Endothelial cell (in vitro differentiated cells): ENCODE results near the gene CMSS1. TPM values are rescaled to one million over a fixed set of nuclear protein-coding genes. Genes with fewer than 3 reads are reported as not detected.

ENCODE experiments used
- DNase-seq: peaks from one replicate; pipeline ENCODE4 v3.0.0; 2021; ENCODE audit warnings: low spot score
- H3K27ac Mint-ChIP-seq: one replicate; pipeline ENCODE4 v1.8.0; 2021; ENCODE audit warnings: mixed read lengths, inconsistent platforms; ENCODE audit not compliant: unreplicated experiment
- H3K27me3 Mint-ChIP-seq: one replicate; pipeline ENCODE4 v1.8.0; 2021; ENCODE audit warnings: mild to moderate bottlenecking, moderate library complexity, mixed read lengths, inconsistent platforms; ENCODE audit not compliant: unreplicated experiment
- H3K36me3 Mint-ChIP-seq: one replicate; pipeline ENCODE4 v1.8.0; 2021; ENCODE audit warnings: mild to moderate bottlenecking, low read depth, mixed read lengths, inconsistent platforms; ENCODE audit not compliant: unreplicated experiment
- H3K4me1 Mint-ChIP-seq: one replicate; pipeline ENCODE4 v1.8.0; 2021; ENCODE audit warnings: mild to moderate bottlenecking, mixed read lengths, inconsistent platforms; ENCODE audit not compliant: unreplicated experiment
- H3K4me3 Mint-ChIP-seq: one replicate; pipeline ENCODE4 v1.8.0; 2021; ENCODE audit warnings: mild to moderate bottlenecking, mixed read lengths, inconsistent platforms; ENCODE audit not compliant: unreplicated experiment
- H3K9me3 Mint-ChIP-seq: one replicate; pipeline ENCODE4 v1.8.0; 2021; ENCODE audit warnings: mixed read lengths, inconsistent platforms; ENCODE audit not compliant: unreplicated experiment
- CTCF ChIP-seq: fragments of 200-600 bp; sonication (generic); IDR thresholded peaks from one replicate; pipeline ENCODE4 v1.5.0; 2021; ENCODE audit warnings: antibody characterized with exemption; ENCODE audit not compliant: unreplicated experiment
- total RNA-seq: library from RNA; stranded (reverse); fragmentation: NEBNext Ultra II Directional; extraction: Animal tissue kit (Norgen Biotek cat#: 25700); gene quantifications from one replicate; pipeline ENCODE4 v1.2.1, GENCODE V29; 2021; ENCODE audit not compliant: unreplicated experiment

Gene CMSS1
- total RNA-seq, 1 donor from 2014 or later = 25.8 TPM

DNA sequence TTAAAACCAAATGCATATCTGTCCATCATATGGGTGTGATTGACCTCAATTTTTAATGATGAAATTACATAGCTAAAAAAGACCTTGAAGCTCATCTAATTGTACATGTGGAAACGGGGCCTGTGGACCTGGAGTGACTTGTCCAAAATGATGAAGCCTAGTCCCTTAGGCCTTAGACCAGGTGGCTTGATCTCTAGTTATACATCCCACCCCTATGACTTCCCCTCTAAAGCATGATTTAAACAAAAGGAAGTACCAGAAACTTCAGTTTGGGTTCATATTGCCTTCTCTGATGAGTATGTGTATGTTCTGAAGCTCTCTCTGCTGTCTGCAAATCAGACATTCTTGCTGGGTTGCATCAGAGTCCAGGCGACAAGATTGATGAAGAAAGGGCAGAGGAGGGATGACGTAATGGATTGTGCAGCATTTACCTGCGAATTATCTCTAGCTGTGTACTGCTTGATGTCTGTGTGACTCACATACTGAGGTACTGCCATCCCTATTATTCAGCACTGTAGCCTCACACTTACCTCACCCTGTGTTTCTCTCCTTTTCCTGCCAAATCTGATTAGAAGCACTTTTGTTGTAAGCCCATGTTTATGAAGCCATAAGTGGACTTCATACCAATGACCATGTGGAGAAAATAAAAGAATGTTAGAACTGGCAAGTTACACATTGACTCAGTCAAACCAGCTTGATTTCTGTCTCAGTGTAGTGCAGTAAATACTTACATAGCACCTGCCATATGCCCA lies 185.1 kb downstream of the CMSS1 start:
- Mint-ChIP-seq H3K4me3 (no peak overlapping the region), H3K27me3 (peaks cover 3% of the 10 kb centered on the region), H3K4me1 (peaks cover 33% of the 10 kb centered on the region), H3K36me3 (no peaks in the 10 kb centered on the region), H3K27ac (no peak overlapping the region), H3K9me3 (no peaks in the 10 kb centered on the region)
- no peak for DNase-seq
- TF ChIP-seq CTCF = no peak

- Mint-ChIP-seq H3K9me3 (no peaks in the 10 kb centered on the region), H3K27me3 (peaks cover 3% of the 10 kb centered on the region), H3K36me3 (no peaks in the 10 kb centered on the region), H3K27ac (peak overlapping the region; percentile 28), H3K4me1 (peaks cover 42% of the 10 kb centered on the region), H3K4me3 (no peak overlapping the region)
- no peak for DNase-seq
- no peak for TF ChIP-seq CTCF
These were observed 186.2 kb downstream of the CMSS1 start for GRCh38 chr3:100003609-100004503.

- DNase-seq = no peak
- Mint-ChIP-seq H3K27me3 (peaks cover 3% of the 10 kb centered on the region), H3K9me3 (no peaks in the 10 kb centered on the region), H3K4me1 (peaks cover 47% of the 10 kb centered on the region), H3K4me3 (no peak overlapping the region), H3K36me3 (no peaks in the 10 kb centered on the region), H3K27ac (peak overlapping the region; percentile 68)
- no peak for TF ChIP-seq CTCF
These were observed 187.3 kb downstream of the CMSS1 start for GRCh38 chr3:100004931-100005330.

DNA sequence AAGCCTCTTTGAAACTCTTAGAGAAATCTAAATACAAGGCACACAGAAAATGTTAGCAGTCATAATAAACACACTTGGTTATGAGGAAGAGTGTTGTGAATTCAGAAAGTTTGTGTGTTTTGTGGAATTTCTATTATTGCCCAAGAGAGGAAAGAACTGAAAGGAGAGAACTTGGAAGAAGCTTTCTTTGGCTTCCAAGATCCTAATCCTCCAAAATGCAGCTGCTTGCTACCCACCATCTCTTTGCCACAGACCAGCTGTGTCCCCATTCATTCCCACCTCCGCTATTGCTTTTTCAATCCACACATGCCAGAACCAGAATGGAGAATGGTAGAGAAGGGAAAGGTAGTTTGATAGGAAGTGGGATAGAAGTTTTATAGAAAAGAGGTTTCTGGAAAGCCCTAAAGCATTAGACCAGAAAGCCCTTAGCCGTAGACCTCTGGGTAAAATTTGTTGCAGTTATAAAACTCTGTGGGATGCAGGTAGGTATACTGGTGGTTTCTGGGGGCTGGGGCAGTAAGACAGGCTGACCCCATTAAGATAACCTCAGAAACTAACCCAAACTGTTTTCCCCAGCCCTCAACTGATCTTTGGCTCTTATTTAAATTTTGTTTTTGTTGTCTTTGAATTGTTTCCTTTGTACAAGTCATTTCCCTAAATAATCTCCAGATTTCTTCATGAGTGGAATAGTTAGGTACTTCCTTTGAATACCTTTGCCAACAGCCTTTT lies 188.2 kb downstream of the CMSS1 start:
- Mint-ChIP-seq H3K36me3 (no peaks in the 10 kb centered on the region), H3K9me3 (no peaks in the 10 kb centered on the region), H3K4me3 (no peak overlapping the region), H3K27ac (peak overlapping the region; percentile 24), H3K4me1 (peaks cover 48% of the 10 kb centered on the region), H3K27me3 (peaks cover 3% of the 10 kb centered on the region)
- no peak for TF ChIP-seq CTCF
- DNase-seq = no peak
